Right renal cortex interstitium (tissue), 3 donors: ENCODE results near the gene PLD5. TPM values are rescaled to one million over a fixed set of nuclear protein-coding genes. Genes with fewer than 3 reads are reported as not detected.
"Not testable (repeated sequence)": the region's sequence is repeated elsewhere in the genome, so short reads cannot be mapped to it uniquely, and the experiment has no call there.

ENCODE experiments used
- DNase-seq, 3 donors: peaks; one replicate each; pipeline ENCODE4 v3.0.0-alpha.2; 2013; ENCODE audit warnings: low read depth in 3 of 3, low spot score in 2 of 3
- polyA plus RNA-seq, 3 donors: library from polyadenylated mRNA; unstranded; fragments of 120-200 nt; gene quantifications; one replicate each; pipeline ENCODE4 v1.2.1, GENCODE V29; 2013; ENCODE audit not compliant: insufficient read length in 3 of 3

Gene PLD5
- polyA plus RNA-seq, 3 donors = 0.94 to 1.5 (median 1.4) TPM

DNA sequence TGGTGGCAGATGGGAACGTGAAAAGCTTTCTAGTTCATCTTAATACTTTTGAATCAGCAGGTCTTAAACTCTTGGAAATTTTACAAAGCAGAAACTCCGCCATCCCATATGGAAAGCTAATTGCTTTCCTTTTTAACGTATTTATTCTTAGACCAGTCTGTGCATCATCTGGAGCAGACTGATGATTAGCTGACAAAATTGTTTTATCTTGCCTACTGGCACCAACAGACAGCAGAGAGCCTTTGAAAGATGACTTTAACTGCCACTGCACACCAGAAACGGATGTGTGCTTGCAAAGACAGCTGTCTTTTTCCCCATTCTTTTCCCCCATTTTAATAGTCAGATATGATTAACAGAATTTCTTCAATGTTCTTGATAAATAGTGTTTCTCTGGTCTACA, 97.0 kb downstream of the PLD5 start:
- no peak for DNase-seq

DNA sequence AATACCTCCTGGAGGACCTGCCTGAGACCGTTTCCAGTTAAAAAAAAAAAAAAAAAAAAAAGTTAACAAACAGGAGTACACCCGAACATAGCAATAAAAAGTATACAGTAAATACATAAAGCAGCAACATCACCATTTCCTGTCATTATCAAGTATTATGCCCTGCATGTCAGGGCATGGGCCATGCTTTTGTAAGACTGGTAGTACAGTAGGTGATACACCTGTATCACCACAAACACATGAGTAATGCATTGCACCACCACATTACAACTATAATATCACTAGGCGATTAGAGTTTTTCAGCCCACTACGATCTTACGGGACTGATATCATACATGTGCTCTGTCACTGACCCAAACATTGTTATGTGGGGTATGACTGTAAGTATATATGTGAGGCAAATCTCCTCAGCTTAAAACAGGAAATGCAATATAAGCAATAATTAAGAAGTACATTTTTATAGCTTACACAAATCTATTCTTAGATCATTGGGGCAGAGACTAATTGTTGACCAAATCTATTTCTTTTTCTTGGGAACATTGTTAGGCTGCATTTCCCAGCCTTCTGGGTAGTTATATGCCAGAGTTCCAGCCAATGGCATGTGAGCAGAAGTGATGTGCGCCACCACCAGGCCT, 98.1 kb downstream of the PLD5 start:
- DNase-seq = no peak

DNA sequence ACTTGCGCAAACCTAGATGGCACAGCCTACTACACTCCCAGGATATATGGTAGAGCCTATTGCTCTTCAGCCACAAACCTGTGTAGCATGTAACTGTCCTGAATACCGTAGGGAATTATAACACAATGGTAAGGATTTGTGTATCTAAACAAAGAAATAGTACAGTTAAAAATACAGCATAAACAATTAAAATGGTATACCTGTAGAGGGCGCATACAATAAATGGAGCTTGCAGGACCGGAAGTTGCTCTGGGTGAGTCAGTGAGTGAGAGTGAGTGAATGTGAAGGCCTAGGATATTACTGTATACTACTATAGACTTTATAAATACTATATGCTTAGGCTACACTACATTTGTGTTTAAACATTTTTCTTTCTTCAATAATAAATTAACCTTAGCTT, 99.3 kb downstream of the PLD5 start:
- DNase-seq = no peak

DNA sequence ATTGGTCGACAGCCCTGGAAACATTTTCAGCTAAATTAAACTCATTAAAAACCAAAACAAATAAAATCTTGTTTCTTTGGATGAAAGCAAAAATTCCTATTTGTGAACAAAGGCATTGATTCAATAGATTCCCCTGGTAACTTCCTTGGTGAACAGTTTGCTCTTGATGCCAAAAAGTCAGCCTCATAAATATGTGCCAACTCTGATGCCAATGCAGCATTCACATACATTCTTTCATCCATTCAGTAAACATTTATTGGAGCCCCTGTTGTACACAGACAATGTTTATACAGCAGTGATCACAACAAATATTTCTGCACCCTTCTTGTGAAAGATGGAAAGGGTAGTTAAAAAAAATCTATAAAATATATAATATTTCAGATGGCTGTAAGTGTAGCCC, 107.8 kb downstream of the PLD5 start:
- no peak for DNase-seq

DNA sequence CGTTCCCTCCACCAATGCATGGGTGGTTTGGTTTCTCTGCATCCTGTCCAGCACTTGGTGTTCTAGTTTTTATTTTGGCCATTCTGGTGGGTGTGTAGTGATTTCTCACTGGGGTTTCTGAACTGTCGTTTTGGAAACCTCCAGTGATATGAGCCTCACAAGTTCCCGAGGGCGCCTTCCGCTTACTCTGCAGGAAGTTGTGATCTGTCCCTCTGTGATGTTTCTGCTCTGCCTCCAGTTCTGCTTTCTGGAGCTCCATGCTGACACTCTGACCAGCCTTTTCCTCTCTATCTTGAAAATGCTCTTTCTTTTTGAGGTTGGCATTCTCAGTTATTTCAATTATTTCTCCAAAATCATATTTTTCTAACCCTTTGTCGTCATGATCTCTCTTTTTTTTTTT, 111.6 kb downstream of the PLD5 start:
- DNase-seq = no peak

DNA sequence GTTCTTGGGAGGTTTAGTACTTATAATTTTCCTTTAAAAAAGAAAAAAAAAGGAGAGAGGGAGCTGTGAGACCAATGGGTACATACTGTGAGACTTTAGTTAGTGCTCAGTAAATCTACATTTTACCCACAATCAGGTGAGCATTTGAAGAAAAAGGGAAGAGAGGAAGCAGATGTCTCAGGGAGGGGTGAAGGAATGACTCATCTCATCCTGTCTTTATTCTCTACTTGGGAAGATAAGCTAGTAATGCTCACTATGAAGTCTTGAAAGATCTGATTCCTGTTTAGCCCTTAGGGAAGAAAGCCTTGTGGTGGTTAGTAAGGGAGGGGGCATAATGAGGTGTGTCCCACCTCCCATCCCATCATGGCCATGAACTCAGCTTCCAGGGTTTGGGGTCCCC, 112.6 kb downstream of the PLD5 start:
- DNase-seq = no peak

DNA sequence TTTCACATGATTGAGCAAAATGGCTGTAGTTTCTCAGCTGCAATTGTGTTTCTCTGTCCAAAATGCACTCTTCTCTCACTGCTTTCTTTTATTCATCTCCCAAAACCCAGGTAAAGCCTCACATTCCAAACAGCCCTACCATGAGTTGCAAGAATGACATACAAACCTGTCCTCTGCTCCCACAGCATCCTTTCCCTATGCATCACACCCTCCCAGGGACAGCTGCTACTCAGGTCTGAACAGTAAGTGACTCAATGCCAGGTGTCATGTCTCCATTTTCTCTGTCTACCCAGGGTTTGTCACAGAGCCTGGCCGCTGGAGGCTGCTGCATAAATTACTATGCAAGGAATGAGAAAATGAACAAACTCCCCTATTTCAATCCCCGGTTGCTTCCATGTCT, 118.5 kb downstream of the PLD5 start:
- DNase-seq = no peak

DNA sequence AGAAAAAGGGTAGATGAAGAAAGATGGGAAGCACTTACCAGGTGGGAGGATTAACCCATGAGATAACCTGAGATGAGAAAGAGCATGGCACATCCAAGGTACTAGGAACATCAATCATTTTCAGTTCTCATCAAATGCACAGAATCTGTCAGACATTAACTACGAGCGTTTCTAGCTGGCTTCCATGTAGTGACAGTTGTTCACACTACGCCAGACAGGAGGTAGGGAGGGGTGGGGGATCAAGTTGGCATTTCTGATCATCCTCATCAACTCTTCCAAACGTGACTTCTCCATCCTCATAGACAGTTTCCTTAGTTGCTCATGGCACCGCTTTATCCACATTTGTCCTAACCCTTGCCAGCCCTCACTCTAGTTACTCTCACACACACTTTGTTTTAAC, 120.2 kb downstream of the PLD5 start:
- DNase-seq = no peak

DNA sequence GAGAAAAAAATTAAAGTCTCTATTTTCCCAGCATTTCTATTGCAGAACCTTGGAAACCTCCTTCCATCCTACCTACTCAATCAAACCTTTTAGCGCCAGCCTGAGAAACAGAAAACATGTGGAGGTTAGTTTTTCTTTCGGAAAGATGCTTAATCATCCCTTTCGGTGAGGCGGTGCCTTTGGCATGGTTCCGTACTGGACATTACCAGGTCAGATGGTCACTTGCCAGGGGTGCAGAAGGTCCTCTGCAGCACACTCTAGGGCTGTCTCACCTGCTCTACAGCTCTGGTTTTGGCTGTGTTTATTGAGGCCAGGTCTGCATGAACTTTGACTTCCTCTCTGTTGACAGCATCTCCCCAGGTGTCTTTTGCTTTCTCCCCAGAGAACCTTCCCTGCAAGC, 121.5 kb downstream of the PLD5 start:
- DNase-seq = no peak

DNA sequence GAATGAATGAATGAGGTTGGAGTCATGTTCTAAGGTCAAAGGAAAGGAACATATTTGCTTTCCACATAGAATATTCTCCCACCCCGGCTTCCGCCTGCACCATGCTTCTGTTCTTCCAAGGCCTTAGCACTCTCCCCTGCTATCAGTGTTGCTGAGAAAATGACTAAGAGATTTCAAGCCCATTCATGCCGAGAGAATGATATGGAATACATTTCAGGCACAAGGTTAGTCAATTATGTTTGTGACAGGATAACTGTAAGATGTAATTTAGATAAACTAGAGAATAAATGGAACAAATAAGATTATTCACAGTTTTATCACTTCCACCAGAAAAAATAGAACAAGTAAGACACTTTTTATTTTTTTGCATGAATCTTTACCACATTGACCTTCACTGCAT, 122.6 kb downstream of the PLD5 start:
- DNase-seq = no peak

DNA sequence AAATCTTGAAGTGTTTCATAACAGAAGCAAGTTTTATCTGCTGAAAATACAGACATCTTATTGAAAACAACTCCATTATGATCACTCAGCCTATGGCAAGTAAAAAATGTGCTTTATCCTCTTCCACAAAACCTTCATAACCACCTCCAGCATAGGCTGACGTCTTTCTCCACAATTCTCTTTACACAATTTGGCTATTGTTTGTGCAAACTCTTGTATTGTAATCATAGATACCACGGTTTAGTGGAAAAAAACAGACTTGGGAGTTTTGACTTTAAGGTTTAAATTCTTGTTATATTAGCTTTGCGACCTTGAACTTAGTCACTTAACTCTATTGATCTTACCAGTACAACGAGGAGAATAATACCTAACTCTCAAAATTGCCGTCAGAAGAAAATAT, 126.1 kb downstream of the PLD5 start:
- no peak for DNase-seq

DNA sequence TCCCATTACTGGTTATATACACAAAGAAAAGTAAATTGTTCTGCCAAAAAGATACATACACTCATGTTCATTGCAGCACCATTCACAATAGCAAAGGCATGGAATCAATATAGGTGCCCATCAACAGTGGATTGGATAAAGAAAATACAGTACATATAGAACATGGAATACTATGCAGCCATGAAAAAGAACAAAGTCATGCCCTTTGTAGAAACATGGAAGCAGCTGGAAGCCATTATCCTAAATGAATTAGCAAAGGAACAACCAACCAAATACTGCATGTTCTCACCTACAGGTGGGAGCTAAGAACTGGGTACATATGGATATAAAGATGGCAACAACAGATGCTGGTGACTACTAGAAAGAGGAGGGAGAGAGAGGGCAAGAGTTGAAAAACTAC, 132.6 kb downstream of the PLD5 start:
- no peak for DNase-seq

DNA sequence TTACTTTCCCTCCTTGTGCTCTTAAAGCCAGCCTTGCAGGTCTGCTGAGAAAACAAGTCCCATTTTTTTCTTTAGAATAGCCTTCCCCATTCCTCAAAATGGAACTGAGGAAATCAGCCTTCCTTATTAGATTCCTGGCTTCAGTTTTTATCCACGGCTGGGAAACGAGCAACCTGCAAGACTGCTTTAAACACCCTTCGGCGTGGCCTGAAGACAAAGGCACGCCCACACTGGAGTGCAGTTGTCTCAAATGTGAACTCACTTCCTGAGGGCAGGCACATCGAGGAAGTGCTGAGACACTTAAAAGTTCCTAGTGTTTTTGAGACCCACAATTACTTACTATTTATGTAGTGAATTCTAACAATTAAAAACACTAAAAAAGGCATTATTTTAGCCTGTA, 148.4 kb downstream of the PLD5 start:
- DNase-seq = not testable (repeated sequence)

DNA sequence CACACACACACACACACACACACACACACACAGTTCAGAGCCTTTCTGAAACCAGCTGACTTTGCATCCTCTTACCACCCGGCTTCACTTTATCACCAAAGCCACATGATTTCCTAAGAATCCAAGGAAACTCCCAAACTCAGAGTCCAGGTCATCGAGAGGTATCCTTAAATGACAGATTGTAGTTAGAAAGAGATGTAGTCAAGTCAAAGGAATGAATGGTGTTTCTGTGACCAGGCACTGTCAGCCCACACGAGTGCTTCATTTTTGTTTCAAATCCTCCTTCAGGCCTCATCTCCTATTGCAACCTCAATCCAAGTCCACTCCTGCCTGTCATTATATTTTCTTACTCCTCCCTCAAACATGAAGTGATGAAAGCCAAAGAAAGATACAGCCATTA, 174.1 kb downstream of the PLD5 start:
- not testable (repeated sequence) for DNase-seq

DNA sequence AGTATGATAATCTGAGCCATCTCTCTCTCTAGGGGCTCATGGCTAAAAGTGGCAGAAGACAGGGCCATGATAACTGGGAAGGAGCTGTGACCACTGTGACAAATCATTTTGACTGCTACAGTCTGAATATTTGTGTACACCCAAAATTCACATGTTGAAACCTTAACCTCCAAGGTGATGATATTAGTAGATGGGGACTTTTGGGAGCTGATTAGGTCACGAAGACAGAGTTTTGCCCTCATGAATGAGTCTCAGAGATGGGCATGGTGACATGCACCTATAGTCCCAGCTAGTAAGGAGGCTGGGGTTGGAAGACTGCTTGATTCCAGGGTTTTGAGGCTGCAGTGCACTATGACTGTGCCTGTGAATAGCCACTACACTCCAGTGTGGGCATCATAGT, 174.9 kb downstream of the PLD5 start:
- DNase-seq = no peak

DNA sequence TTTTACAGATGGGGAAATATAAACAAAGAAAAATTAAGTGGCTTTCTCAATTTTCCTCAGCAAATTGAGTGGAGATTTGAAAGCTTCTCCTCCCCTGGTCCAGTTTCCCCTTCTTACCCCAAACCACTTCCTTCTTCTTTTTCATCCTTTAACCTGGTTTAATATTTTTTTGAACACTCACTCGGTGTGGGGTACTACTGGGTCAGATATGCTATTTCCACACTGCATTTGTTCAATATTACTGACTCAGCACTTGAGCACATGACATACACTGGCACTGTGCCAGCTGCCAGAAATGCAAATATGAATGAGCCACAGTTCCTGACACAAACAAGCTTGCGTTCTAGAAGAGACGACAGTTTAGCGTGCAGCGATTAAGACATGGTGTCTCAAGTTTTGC, 193.6 kb downstream of the PLD5 start:
- DNase-seq = not testable (repeated sequence)

DNA sequence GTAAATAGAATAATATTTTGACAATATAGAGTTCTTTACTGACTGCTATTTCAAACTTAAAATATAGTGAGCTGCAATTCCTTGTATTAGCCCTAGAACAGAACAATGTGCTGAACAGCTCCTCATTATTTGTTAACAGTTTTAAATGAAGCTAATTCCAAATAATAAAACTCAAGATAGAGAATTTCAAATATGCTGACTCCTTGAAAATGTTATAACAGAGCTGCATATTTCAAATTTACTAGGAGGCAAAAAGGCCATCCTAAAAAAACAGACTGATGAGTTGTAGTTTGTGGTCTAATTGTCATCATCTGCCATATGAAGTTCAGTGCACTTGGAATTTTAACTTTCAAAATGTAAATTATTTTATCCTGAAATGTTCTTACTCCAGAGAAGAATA, 197.1 kb downstream of the PLD5 start:
- not testable (repeated sequence) for DNase-seq

DNA sequence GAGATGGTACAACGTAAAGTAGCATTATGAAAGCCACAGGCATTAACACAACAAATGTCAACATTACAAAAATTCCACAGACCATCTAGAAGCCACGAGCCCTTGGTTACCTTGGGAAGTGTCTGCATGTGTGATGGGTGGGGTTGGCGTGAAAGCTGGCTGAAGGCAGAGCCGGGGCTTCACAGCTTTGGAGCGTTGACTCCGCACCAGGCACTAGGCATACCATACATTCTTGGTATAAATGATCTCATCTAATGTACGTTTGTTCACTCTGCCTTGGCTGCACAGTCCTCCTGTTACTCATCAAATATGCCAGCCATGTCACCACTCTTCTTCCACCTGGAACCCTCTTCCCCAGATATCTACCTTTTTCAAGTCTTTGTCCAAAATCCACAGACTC, 202.5 kb downstream of the PLD5 start:
- DNase-seq = not testable (repeated sequence)

DNA sequence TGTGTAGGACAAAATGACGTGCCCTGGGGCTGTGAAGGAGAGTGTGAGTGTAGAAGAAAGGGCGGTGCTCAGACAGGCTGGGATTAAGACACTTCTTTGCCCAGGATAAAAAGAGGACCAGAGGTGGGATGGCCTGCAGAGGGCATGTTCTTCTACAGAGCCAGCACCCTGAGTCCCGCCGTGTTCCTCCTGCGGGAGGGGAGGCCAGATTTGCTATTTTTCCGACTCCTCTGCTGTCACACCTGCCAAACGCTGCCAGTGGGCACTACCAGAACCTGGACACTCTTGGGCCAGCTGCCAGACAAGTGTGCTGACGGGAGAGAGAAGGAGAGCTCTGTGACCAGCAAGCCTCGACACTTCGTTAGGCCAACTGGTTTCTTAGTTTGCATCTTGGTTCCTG, 206.4 kb downstream of the PLD5 start:
- DNase-seq = no peak

DNA sequence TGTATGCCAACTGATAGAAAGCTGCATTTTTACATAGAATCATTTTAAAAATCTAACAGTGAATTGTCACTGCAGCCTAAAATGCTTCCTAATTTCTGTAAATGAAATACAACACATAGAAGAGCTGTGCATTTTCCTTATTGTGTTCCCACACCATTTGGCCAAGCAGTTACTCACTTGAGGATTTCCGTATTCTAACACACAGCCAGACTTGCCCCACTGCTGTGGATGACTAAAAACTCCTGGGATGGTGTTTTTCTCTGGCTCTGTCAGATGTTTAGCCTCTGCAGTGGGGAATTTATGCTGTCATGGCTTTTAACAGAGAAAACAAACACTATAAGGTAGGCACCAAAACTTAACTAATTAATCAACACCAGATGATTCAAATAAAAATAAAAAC, 209.6 kb downstream of the PLD5 start:
- not testable (repeated sequence) for DNase-seq

DNA sequence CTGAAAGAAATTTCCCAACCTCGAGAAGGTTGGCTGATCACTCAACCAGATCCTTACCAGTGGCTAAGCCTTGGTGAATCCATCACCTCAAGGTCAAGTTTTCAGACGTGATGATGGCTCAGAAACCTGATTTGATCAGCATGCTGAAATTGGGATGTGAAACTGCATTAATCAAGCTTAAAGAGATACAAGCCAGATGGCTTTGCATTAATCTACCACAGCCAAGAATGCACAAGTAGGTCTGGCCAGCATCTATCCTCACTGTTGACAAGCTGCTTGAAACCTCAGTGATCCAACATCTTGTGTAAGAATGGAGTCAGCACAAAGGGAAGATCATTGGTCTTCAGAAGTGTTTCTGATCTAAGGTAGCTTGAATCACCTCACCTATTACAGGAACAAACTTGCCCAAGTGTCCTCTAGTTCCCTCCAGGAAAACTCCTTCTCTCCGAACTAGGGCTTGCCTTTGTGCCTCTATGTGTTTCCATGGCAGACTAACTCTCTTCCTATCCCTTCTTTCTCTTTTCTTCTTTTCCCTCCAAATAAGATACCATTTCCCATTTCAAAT, 210.3 kb downstream of the PLD5 start:
- not testable (repeated sequence) for DNase-seq

DNA sequence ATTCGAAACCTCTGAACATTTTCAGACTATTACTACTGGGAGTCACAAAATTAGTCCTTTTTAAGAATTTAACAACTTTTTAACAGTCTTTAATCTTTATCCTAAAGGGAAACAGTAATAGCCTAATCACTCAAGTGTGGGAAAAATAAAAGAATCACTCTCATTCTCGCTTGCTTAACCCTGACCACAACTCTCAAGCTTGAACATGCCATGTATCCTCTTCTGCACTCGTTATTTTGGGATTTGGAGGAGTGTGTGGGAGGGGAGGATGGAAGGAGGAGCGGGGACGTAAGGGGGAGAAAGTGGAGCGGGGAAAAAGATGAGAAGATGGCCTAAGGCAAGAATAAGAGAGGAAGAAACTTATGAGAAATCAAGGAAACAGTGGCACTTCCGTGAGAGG, 215.8 kb downstream of the PLD5 start:
- DNase-seq = not testable (repeated sequence)

DNA sequence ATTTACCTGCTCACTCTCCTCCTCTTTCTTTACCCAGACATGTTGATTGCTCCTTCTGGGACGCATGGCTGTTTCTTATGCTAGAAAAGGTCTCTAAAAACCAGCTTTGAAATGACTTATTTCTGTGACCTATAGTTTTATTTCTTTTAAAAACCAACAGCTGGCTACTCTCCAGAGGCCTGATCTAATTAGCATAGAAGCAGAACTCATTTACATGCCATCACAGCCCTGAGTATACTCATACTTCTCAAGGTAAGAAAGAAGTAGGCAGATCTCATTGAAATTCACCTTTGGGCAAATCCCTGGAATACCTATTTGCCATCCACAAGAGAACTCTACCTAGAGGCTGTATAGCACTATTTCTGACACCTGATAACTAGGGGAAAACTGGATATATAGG, 230.7 kb downstream of the PLD5 start:
- not testable (repeated sequence) for DNase-seq
